Fibroblast of skin of right quadriceps (primary cell): ENCODE measurements around the gene PCCB.
"Not testable (repeated sequence)": the region's sequence is repeated elsewhere in the genome, so short reads cannot be mapped to it uniquely, and the experiment has no call there.

ENCODE experiments used
- DNase-seq: peaks from one replicate; pipeline ENCODE4 v3.0.0-alpha.2; 2013

Gene PCCB

DNA sequence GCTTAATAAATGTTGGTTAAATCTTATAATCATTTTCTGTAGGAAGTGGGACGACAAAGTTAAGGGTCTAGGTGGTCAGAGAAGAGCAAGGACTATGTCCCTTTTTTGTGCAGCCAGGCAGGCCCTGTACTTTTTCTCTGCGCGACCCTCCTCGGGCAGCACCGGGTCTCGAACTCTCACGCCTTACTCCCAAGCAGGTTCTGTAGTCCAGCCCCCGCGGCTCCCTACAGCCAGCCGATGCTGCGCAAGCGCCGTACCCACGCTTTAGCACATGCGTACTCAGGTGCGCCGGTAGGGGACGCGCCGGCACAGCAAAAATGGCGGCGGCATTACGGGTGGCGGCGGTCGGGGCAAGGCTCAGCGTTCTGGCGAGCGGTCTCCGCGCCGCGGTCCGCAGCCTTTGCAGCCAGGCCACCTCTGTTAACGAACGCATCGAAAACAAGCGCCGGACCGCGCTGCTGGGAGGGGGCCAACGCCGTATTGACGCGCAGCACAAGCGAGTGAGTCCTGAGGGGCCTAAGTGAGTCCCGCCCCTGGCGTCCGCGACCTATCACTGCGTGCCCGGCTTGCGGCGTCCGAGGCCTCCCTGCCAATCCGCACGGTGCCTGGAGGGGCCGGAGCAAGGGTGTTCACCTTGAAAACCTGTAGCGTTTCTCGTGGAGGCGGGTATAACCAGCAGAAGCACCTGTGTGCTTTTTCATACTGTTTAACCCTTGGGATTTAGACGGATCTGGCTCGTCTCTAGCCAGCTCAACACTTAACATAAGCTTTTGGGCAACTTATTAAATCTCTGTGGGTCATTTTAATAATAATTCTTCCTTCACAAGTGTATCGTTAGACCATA, at the start of gene PCCB:
Gene PCCB (plus strand): TSS at position 282 of the 844 bp plus-strand sequence. CDS start 36 bp downstream, at position 318.
- DNase-seq: peak; percentile 91

DNA sequence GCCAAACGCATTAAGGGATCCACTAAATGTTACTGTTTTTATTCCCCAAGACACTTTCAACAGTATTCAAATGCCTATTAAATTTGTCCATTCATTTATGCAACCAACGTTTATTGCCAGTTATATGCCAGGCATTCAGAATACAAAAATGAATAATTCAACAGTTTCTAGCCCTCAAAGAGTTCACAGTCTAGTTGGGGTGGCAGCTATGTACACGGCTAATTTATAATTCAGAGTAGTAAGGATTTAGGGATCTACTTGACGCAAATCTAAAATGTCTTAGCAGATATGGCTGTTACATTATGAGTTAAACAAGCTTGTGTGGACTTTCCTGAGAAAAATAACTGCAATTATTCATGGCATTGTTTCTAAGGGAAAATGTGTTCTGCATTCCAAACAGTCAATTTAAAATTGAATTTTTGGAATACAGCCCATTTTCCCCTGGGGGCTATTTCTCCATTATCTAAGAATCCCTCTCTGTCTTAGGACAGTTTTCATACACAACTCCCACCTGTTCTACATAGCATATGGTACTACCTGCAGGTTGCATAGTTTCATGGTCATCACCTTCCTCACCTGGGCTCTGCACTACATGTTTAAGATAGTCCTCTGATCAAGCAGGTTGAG, 42.5 kb upstream of the PCCB start:
- no peak for DNase-seq

DNA sequence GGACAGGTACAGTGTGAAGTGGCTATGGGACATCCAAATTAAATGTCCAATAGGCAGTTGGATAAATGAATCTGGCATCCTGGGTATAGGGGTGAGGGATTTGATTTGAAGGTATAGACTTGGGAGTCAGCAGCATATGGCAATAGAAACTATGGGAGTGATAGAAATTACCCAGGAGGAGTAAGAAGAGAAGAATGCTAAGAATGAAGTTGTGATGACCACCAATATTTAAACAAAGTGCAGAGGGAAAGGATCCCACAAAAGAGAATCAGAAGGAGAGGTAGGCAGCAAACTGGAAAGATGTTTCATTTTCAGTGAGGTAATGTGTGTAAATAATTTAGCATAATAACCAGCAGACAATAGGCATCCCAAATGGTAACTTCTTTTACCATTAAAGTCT, 40.2 kb upstream of the PCCB start:
- peak; percentile 71 for DNase-seq

DNA sequence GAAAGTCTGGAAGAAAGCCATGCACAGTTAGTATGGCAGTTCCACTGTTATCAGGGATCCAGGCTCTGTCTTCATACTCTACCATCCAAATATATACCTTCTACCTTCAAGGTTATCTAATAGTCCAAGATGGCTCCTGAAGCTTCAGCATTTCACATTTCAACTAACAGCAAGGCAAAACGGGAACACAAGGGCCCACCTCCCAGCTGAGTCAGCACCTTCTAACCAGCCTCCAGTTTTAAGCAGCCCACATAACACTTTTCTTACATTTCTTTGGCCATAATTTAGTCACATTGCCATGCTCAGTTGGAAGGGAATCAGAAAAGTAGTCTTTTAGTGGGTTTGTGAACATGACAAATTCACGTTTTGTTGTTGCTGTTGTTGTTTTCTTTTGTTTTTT, 38.6 kb upstream of the PCCB start:
- no peak for DNase-seq

DNA sequence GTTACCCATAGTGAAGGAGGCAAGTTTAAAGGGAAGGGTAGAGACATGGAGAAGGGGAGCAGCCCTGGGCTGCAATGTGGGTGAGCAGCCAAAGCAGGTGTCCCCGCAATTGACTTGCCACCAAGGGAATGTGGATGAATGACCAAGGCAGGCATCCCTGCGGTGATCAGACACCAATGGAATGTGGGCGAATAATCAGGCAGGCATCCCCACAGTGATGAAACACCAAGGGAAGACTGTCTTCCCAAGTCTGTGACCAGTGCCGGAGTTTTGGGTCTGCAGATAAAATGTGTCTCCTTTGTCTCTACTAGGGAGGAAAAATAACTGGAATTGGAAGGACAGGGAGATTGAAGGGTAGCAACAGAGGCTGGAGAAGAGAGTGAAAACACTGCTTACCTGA, 27.4 kb upstream of the PCCB start:
- not testable (repeated sequence) for DNase-seq

DNA sequence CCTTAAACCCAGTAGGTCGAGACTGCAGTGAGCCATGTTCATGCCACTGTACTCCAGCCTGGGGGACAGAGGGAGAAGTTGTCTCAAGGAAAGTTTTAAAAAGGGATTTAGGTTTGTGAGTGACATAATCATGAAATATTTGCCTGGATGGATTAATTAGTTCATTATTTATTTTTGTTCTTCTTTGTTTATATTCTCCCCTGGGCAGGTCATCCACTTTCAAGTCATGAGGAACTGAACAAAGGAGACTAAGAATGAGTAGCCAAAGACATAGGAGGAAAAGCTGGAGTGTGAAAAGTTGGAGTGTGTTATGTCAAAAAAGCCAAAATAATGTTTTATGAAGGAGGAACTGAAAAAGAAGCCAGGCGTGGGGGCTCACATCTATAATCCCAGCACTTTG, 17.7 kb upstream of the PCCB start:
- no peak for DNase-seq

DNA sequence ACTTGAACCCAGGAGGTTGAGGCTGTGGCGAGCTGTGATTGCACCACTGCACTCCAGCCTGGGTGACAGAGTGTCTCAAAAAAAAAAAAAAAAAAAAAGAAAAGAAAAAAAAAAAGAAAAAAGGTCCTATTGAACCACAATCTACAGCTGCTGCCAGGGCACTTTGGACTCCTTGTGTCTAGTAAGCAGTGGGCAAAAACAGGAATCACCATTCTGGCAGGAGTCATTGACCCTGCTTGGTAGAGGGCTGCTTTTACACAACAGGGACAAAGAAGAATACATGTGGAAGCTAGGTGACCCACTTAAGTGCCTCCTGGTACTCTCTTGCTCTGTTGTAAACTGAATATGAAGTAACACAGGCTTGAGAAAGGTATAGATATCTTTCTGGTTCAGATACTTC, 14.6 kb upstream of the PCCB start:
- DNase-seq: no peak

DNA sequence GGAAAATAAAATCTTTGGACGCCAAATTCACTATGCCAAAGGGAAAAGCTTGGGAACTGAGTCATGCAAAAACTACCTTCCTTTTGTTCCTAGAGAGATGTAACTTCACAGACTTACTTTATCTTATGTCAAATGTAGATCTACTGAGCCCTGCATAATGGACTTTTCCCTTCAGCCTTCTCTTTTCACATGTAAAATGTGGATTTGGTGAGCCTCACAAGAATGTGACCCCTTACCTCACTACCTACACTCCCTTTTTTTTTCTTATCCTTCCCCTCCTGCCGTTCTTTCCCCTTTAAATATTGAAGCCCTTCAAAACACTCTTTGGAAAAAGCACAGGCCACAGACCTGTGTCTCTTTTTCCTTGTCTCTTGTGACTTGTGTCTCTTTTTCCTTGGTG, 14.0 kb upstream of the PCCB start:
- DNase-seq: no peak

DNA sequence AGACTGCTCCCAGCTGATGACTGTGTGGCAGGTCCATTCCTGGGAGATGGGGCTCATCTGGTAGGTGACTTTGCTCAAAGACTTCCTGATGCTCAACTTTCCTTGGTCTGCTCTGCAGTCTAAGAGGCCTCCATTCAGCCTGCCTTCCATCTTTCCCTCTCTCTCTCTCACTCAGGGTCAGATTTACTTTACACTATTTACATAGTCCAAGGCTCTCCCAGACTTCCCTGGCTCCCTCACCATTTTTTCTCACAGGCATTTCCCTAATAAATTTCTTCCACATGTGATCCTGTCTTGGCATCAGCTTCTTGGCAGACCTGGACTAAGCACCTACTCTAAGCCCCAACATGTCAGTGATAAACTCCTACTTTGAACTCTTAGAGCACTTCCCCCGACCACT, 13.0 kb upstream of the PCCB start:
- DNase-seq: no peak

DNA sequence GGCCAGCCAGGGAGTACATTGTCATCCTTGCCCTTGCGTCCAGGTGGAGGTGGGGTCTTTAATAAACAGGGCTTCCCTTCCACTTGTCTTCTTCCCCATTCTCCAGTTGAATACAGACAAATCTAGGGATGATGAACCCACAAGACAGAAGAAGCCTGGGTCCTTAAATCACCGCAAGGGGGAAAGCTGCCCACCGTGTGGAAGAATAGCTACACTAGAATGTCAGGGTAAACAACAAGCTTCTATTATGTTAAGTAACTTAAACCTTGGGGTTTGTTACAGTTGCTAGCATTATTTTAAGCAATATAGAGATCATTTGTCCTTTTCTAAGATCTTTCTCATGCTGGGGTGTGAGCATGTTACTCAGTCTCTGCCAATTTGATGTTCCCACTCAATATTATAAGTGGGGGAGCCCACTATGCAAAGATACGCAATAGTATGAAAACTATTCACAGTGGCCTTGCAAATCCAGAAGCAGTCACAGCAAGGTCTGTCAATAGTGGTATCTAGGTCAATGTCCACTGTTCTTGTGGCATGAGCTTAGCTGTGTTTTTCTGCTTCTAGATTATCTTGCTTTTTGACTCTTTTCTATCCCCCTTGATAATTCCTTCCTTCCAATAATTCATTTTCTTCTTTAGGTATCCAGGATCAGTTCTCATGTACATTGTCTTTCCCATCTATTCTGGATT, 12.0 kb upstream of the PCCB start:
- no peak for DNase-seq

DNA sequence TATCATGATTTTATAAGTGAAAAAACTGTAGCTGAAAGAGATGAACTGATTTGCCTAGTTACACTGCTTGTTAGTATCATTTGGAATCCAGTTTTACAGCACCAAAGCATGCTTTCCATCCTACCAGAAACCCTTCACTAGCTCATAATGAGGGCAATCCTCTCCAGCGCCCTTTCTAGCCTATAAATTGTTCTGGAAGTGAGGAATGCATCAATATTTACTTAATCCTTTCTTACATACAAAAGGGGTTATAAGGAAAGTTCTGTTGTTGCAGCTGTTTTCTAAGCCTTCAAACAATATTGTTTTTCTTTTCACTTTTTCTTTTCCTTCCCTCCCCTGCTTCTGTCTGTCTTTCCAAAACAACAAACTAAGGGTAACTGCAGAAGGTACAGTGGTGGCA, 11.0 kb upstream of the PCCB start:
- DNase-seq: no peak

DNA sequence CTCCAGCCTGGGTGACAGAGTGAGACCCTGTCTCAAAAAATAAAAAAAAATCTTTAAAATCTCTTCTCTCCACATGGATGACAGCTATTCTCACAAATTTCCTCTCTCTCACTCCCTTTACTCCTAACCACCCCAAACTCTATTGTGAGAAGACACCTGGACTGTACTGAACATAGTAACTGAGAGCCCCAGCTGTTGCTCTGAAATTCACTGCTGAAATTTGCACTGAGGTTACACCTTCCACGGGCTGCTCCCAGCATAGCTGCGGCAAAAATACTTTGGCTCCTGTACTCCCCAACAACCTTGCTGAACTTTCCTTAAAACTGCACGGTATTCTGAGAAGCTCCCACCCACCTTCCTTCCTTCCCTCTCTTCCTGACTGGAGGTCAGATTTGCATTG, 4.4 kb upstream of the PCCB start:
- no peak for DNase-seq

DNA sequence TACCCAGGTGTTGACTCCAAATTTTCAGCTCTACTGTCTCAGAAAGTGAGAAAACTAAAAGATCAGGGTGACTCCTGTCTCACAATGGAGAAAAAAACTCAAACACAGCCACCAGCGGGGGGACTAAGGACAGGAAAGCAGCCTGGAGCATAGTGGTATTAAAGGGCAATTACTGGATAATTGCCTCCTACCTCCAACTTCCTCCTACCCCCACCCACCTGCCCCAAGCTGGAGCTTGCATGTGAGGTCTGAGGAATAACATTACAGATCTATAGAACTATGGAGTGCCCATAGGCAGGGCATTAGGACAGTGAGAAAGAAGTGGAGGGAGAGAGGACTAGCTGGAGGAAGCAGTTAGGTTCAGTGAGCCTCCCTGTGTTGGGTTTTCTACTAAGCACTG, 2.7 kb upstream of the PCCB start:
- no peak for DNase-seq

DNA sequence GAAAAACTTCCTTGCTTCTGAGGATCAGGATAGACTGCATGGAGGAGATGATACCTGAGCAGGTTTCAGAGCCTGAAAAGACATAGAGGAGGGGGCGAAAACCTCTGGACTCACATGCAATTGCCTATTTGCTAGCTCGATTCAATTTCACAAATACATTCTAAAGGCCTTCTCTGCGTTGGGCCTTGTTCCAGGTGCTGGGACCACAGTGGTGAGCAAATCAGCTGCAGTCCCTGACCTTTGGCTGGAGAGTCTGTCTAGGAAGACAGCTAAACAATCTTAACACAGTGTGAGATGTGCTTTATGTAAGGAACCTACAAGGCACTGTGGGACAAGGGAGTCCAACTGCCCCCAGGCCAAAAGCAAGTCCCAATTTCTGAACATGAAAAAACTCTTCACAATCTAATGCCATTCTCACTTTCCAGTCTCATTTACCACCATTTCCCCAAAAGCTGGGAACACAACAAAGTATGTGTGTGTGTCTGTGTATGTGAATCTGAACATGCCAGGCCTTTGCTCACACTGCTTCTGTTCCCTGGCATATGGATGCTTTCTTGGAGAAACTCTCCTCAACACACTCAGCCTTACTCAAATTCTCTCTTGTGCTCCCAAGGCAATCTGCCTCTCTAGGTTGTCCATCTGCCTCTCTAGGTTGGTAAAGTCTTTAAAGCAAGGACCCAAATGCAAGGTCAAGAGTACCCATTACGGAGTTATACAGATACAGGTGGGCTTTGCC, 2.1 kb upstream of the PCCB start:
- no peak for DNase-seq

DNA sequence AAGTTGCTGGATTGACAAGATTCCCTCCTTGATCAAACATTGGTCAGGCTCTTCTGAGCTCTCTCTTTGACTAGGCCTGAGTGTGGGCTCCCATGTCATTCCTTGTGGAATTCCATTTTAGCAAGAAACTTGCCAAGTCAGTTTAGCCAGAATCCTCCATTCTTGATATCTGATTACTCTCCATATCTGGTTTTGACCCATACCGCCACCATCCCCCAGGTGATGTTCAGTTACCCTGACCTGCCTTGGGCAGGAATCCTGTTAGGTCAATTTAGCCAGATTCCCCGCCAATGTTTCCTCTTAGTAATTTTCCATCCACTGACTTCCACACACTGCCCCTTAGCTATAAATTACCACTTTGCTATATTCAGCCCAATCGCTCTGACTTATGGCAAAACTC, 1.0 kb upstream of the PCCB start:
- no peak for DNase-seq

DNA sequence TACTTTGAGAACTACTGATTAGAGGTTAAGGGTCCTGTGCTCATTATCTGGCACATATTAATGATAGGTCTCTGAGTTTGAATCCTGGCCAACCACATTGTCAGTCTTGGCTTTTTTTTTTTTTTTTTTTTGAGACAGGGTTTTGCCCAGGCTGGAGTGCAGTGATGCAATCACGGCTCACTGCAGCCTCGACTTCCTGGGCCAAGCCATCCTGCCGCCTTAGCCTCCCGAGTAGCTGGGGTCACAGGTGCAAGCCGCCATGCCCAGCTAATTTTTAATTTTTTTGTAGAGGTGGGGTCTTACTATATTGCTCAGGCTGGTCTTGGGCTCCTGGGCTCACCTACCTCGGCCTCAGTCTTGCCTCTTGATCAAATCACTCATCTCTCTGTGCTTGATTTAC, 547 bp upstream of the PCCB start:
- DNase-seq: no peak

DNA sequence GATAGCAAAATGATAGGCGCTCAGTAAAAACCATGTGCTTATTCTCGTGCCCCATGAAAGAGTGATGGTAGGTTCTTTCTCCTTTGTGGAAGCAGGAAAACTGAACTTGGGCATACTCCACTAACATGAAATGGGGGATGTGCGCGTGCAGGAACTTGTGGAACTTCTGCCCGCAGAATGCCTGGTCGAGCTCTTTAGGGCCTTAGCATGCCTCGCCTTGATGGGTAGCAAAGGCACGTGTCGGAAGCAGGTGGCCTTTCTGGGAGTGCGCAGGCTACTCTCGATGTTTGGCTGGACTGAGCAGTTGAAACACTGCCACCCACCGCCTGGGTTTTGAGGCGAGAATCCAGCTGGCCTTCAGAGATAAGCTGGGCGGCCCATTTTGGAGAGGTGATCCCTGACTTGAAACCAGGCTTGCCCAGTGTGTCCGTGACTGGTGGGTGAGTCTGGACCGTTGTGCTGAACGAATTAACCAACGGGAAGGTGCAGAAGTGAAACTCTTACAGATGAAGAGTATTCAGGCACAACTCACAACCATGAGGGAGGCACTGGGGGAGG, 842 bp downstream of the PCCB start:
- peak; percentile 37 for DNase-seq

DNA sequence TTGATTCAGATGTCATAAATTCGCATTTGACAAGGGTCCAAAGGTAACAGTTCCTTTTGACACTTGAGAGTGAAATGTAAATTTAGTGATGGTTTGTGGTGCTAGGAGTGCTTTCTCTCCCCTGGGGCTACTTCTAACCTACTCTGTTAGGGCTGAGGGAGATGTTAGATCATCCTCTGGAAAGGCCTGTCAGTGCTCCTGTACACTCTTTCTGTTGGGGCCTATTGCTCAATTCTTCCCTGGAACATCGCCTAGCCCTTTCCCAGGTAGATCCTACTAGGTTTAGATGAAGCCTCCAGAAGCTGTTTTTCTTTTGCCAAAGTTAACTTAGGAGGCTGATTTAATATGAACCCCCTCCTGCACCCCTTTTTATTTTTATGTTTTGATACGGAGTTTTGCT, 1.4 kb downstream of the PCCB start:
- DNase-seq: no peak

DNA sequence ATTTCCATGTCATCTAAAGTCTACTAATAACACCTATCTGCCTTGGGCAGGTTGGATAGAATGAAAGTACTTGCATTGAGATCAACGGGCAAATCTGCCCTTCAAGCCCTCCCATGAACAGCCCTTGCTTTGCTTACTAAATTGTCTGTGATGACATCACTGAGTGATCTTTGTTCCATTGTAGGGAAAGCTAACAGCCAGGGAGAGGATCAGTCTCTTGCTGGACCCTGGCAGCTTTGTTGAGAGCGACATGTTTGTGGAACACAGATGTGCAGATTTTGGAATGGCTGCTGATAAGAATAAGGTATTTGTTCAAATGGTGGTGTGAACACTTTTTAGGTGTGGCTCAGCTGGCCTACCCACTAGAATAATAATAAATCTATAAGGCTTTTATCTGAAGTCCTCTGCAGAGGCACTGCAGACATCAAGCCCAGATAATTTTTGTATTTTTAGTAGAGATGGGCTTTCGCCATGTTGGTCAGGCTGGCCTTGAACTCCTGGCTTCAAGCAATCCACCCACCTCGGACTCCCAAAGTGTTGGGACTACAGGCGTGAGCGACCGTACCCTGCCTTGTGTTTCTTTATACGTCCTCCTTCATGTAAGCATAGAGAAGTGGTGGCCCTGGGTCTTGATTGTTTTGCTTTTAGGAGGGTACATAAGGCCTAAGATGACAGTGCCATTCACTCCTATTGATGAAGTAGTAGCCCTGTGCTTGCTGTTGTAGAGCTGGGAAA, 5.7 kb downstream of the PCCB start:
- no peak for DNase-seq

DNA sequence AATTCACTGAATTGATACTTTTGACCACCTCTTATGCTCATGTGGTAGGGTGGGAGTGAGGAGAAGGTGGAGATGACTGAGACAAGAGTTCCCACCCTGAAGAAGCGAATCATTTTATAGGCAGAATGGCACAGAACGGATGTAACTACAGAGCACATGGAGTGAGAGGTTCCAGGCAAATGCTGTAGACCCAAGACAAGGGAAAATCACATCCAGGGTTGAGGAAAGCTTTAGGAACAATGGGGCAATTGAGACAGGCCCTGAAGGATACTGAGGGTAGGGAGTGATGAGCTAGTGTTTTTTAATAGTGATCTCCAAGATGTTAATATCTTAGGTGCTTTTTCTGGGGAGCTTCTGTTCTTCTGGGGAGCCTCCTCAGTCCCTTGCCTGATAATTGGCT, 8.1 kb downstream of the PCCB start:
- DNase-seq: no peak

DNA sequence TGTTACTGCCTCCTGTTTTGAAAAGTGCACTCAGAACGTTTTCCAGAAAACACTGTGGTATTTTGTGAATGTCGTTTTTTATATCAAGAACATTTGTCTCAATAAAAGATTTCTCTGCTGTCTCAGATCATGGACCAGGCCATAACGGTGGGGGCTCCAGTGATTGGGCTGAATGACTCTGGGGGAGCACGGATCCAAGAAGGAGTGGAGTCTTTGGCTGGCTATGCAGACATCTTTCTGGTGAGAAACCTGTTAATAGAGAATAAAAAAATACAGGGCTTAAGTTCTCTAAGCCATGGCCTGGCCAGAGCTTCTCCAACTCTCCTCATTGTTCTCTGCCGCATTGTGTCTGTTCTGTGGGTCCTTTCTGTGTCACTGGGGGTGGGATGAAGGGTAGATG, 11.7 kb downstream of the PCCB start:
- no peak for DNase-seq

DNA sequence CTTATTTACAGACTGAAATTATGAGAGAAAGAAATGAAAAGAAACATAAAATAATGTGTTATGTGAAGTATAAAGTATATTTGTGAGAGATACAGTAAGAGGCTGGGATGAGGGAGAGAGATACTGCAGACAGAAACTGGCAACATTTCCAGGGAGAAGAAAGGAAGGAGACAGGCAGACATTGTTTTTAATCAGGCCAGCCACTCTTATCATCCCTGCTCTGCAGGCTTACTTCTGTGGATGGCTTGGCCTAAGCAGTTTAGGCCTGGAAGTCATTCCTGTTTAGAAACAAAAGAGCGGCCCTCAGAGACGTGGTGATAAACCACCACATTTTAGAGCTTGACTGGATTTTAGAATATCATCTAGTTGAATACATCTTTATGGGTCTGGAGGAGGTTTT, 12.4 kb downstream of the PCCB start:
- no peak for DNase-seq
